Hepatocyte (in vitro differentiated cells): ENCODE measurements around the gene CTAGE9. TPM values are rescaled to one million over a fixed set of nuclear protein-coding genes. Genes with fewer than 3 reads are reported as not detected.

ENCODE experiments used
- DNase-seq: peaks from one replicate; pipeline ENCODE4 v3.0.0-alpha.2; 2016; ENCODE audit warnings: low spot score
- H2AFZ ChIP-seq: fragments of 200-600 bp; sonication (generic); 2 replicates; pipeline ENCODE4 v1.6.0; 2016; ENCODE audit warnings: antibody characterized with exemption, mild to moderate bottlenecking
- H3K27ac ChIP-seq: fragments of 200-600 bp; sonication (generic); 2 replicates; pipeline ENCODE4 v1.5.1; 2016; ENCODE audit warnings: mild to moderate bottlenecking
- H3K27me3 ChIP-seq: fragments of 200-600 bp; sonication (generic); 2 replicates; pipeline ENCODE4 v1.6.1; 2016
- H3K36me3 ChIP-seq: fragments of 200-600 bp; sonication (generic); replicated peaks from 2 replicates; pipeline ENCODE4 v1.5.1; 2016; ENCODE audit warnings: low read depth; ENCODE audit not compliant: insufficient read depth
- H3K4me1 ChIP-seq: fragments of 200-600 bp; sonication (generic); 2 replicates; pipeline ENCODE4 v1.5.1; 2016; ENCODE audit warnings: mild to moderate bottlenecking, moderate library complexity; ENCODE audit not compliant: insufficient read depth
- H3K4me2 ChIP-seq: fragments of 200-600 bp; sonication (generic); 2 replicates; pipeline ENCODE4 v1.6.0; 2016
- H3K4me3 ChIP-seq: fragments of 200-600 bp; sonication (generic); 2 replicates; pipeline ENCODE4 v1.5.1; 2016; ENCODE audit warnings: mild to moderate bottlenecking
- H3K79me2 ChIP-seq: fragments of 200-600 bp; sonication (generic); 2 replicates; pipeline ENCODE4 v1.6.0; 2017; ENCODE audit warnings: mild to moderate bottlenecking
- H3K9me2 ChIP-seq: fragments of 200-600 bp; sonication (generic); replicated peaks from 2 replicates; pipeline ENCODE4 v1.6.0; 2017; ENCODE audit warnings: mild to moderate bottlenecking; ENCODE audit not compliant: insufficient read depth
- H3K9me3 ChIP-seq: fragments of 200-600 bp; sonication (generic); 2 replicates; pipeline ENCODE4 v1.5.1; 2016; ENCODE audit warnings: low read depth, mild to moderate bottlenecking
- H4K20me1 ChIP-seq: fragments of 200-600 bp; sonication (generic); 2 replicates; pipeline ENCODE4 v1.6.0; 2016; ENCODE audit warnings: mild to moderate bottlenecking; ENCODE audit not compliant: insufficient read depth, poor library complexity, severe bottlenecking
- CTCF ChIP-seq: fragments of 200-600 bp; sonication (generic); IDR thresholded peaks from 2 replicates; pipeline ENCODE4 v1.5.1; 2016; ENCODE audit warnings: antibody characterized with exemption, mild to moderate bottlenecking; ENCODE audit not compliant: poor library complexity
- EZH2 ChIP-seq: fragments of 200-600 bp; sonication (generic); IDR thresholded peaks from 2 replicates; pipeline ENCODE4 v1.6.1; 2016; ENCODE audit warnings: antibody characterized with exemption, mild to moderate bottlenecking, borderline replicate concordance
- EZH2phosphoT487 ChIP-seq: fragments of 200-600 bp; sonication (generic); IDR thresholded peaks from one replicate; pipeline ENCODE4 v1.6.1; 2018; ENCODE audit warnings: antibody characterized with exemption, mild to moderate bottlenecking, low read depth, moderate library complexity; ENCODE audit not compliant: unreplicated experiment, severe bottlenecking
- WGBS: methylation state at CpG from one replicate; pipeline ENCODE4 v1.1.6; 2016; ENCODE audit warnings: low lambda C conversion rate; ENCODE audit errors: missing lambda C conversion rate; 5-methylcytosine and 5-hydroxymethylcytosine counted together
- polyA plus RNA-seq: library from polyadenylated mRNA; unstranded; fragments of >200 nt; fragmentation: Nextera tagmentation; extraction: Ambion mirVana; gene quantifications from 2 replicates; pipeline ENCODE4 v1.2.1, GENCODE V29; 2016
- total RNA-seq: library from RNA; depleted of rRNA; stranded (reverse); fragments of >200 nt; gene quantifications from 2 replicates; pipeline ENCODE4 v1.2.3, GENCODE V29; 2014

Gene CTAGE9
- total and polyA plus RNA-seq, 2 experiments from 2014 or later: 0.20 TPM; not detected in 1

DNA sequence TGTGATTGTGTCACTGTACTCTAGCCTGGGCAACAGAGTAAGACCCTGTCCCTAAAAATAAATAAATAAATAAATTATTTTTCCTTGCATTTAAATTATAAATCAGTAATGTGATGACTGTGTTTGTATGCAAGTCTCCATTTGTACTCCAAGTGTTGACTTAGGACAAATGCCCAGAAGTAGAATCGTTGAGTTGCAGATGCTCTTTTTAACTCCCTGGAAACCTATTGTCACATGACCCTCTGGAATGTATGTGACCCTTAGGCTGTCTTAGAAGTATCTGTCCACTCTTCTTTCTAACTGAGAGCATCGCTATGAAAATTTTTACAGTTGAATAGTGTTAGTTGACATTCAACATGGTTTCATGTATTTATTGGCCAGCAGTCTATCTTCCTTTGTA is 28.4 kb downstream of the CTAGE9 start:
- Histone ChIP-seq H3K9me2 (no peaks in the 10 kb centered on the region), H2AFZ (no peak overlapping the region), H3K27me3 (no peaks in the 10 kb centered on the region), H4K20me1 (no peaks in the 10 kb centered on the region), H3K79me2 (no peaks in the 10 kb centered on the region), H3K4me3 (no peak overlapping the region), H3K27ac (no peak overlapping the region), H3K4me2 (no peak overlapping the region), H3K9me3 (no peaks in the 10 kb centered on the region), H3K36me3 (no peaks in the 10 kb centered on the region), H3K4me1 (no peaks in the 10 kb centered on the region)
- WGBS: 78% methylated on average over 2 of the region's 2 CpGs
- DNase-seq: no peak
- TF ChIP-seq EZH2phosphoT487: no peak
- no peak for TF ChIP-seq CTCF
- TF ChIP-seq EZH2: no peak

DNA sequence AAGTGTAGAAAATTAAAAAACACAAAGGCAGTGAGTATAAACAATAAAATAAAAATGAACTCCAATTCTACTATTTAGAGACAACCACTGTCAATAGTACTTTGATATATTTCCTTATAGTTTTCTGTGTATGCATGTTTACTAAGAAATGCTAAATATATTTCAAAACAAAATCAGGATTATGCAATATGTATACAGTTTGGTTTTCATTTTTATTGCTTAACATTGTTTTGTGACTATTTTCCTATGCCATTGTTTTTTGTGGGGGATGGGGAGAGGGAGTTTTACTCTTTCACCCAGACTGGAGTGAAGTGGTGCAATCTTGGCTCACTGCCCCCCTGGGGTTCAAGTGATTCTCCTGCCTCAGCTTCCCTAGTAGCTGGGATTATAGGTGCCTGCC is 29.2 kb downstream of the CTAGE9 start:
- TF ChIP-seq EZH2 (no peak), EZH2phosphoT487 (no peak), CTCF (no peak)
- Histone ChIP-seq H3K4me2 (no peak overlapping the region), H3K4me1 (no peaks in the 10 kb centered on the region), H3K27me3 (no peaks in the 10 kb centered on the region), H3K9me2 (no peaks in the 10 kb centered on the region), H3K79me2 (no peaks in the 10 kb centered on the region), H3K27ac (no peak overlapping the region), H3K9me3 (no peaks in the 10 kb centered on the region), H3K36me3 (no peaks in the 10 kb centered on the region), H4K20me1 (no peaks in the 10 kb centered on the region), H3K4me3 (no peak overlapping the region), H2AFZ (no peak overlapping the region)
- no peak for DNase-seq

GRCh38 chr6:131680868-131681267 is 29.9 kb downstream of the CTAGE9 start:
- no peak overlapping the region for H2AFZ ChIP-seq
- WGBS: 88% methylated on average over 2 of the region's 2 CpGs
- TF ChIP-seq EZH2phosphoT487: no peak
- no peak for TF ChIP-seq EZH2
- no peak for TF ChIP-seq CTCF
- no peak overlapping the region for H3K4me2 ChIP-seq
- H3K4me1 ChIP-seq: no peaks in the 10 kb centered on the region
- no peak overlapping the region for H3K4me3 ChIP-seq
- no peaks in the 10 kb centered on the region for H3K9me2 ChIP-seq
- no peak for DNase-seq
- no peaks in the 10 kb centered on the region for H3K36me3 ChIP-seq
- no peaks in the 10 kb centered on the region for H3K27me3 ChIP-seq
- H3K9me3 ChIP-seq: no peaks in the 10 kb centered on the region
- H3K79me2 ChIP-seq: no peaks in the 10 kb centered on the region
- H4K20me1 ChIP-seq: no peaks in the 10 kb centered on the region
- H3K27ac ChIP-seq: no peak overlapping the region

- H3K4me1 ChIP-seq: no peaks in the 10 kb centered on the region
- H3K9me3 ChIP-seq: no peaks in the 10 kb centered on the region
- 89% methylated on average over 5 of the region's 5 CpGs for WGBS
- H3K9me2 ChIP-seq: no peaks in the 10 kb centered on the region
- H3K27me3 ChIP-seq: no peaks in the 10 kb centered on the region
- no peak for DNase-seq
- H2AFZ ChIP-seq: no peak overlapping the region
- TF ChIP-seq EZH2phosphoT487 (no peak), EZH2 (no peak), CTCF (no peak)
- H3K4me2 ChIP-seq: no peak overlapping the region
- H4K20me1 ChIP-seq: no peaks in the 10 kb centered on the region
- H3K4me3 ChIP-seq: no peak overlapping the region
- H3K36me3 ChIP-seq: no peaks in the 10 kb centered on the region
- H3K27ac ChIP-seq: no peak overlapping the region
- H3K79me2 ChIP-seq: no peaks in the 10 kb centered on the region
Measured at GRCh38 chr6:131678442-131678841, 32.4 kb downstream of the CTAGE9 start.
